Activated CD4-positive, alpha-beta T cell treated with anti-CD3 and anti-CD28 coated beads, Interleukin-2, Interleukin-4, amounts not matched to agents 100 ng/mL and 50 ng/mL, durations not matched to agents 16 hours and 8 hours (primary cell): ENCODE measurements around the gene RIPOR3.
"Not testable (repeated sequence)": the region's sequence is repeated elsewhere in the genome, so short reads cannot be mapped to it uniquely, and the experiment has no call there.

Experiments
- DNase-seq: peaks from one replicate; pipeline ENCODE4 v3.0.0-alpha.2; 2020; ENCODE audit warnings: low spot score

Gene RIPOR3

GRCh38 chr20:50703651-50704438 lies 12.5 kb upstream of the RIPOR3 start:
- not testable (repeated sequence) for DNase-seq

GRCh38 chr20:50701041-50701963 lies 10.0 kb upstream of the RIPOR3 start:
- no peak for DNase-seq

GRCh38 chr20:50699688-50700087 lies 8.3 kb upstream of the RIPOR3 start:
- no peak for DNase-seq

GRCh38 chr20:50698255-50698654 lies 6.9 kb upstream of the RIPOR3 start:
- DNase-seq, result not testable (repeated sequence)

GRCh38 chr20:50695135-50695872 lies 4.0 kb upstream of the RIPOR3 start:
- no peak for DNase-seq

GRCh38 chr20:50694379-50695134 lies 3.2 kb upstream of the RIPOR3 start:
- DNase-seq, result no peak

GRCh38 chr20:50693001-50693400 lies 1.7 kb upstream of the RIPOR3 start:
- no peak for DNase-seq

- DNase-seq, result no peak
Observed at GRCh38 chr20:50692552-50692933, 1.2 kb upstream of the RIPOR3 start.

- no peak for DNase-seq
Observed at GRCh38 chr20:50691573-50692551, 520 bp upstream of the RIPOR3 start.

GRCh38 chr20:50689864-50690649 lies 1.3 kb downstream of the RIPOR3 start:
- DNase-seq, result no peak

- no peak for DNase-seq
Observed at GRCh38 chr20:50688256-50688975, 2.9 kb downstream of the RIPOR3 start.

GRCh38 chr20:50686821-50687220 lies 4.5 kb downstream of the RIPOR3 start:
- no peak for DNase-seq

GRCh38 chr20:50683570-50683969 lies 7.8 kb downstream of the RIPOR3 start:
- no peak for DNase-seq

GRCh38 chr20:50682947-50683530 lies 8.3 kb downstream of the RIPOR3 start:
- DNase-seq, result no peak

- no peak for DNase-seq
Observed at GRCh38 chr20:50682065-50682464, 9.3 kb downstream of the RIPOR3 start.

GRCh38 chr20:50681359-50682064 lies 9.8 kb downstream of the RIPOR3 start:
- no peak for DNase-seq

GRCh38 chr20:50680105-50680960 lies 11.0 kb downstream of the RIPOR3 start:
- no peak for DNase-seq
